ENCODE results near the gene CBLIF. TPM values are rescaled to one million over a fixed set of nuclear protein-coding genes. Genes with fewer than 3 reads are reported as not detected.

Gene CBLIF
- total and polyA plus RNA-seq, 2 of the 8 experiments (the other 6 are each of a cell fraction or from before 2014, with no cell fraction given): not detected

DNA sequence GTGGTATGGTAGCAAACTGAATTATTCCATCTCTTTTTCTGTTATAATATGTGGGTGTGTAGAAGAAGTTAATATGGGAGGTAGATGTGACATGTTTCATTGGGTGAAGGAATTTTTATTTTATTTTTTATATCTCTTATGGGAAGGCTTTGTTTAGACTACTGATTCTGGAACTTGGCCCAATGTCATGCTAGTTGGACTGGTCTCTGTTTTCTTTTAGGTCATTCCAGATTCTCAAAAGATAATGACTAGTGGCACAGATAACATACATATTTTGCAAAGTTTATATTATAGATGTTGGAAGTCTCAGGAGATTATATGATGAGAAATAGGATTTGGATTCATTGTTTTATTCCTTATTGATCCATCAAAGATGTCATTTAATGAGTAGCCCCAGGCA is 32.0 kb upstream of the CBLIF start:
- Histone ChIP-seq H3K79me2 (ENCODE audit: control insufficient read depth in 1 of 2, insufficient read depth in 2 of 2, low read length in 2 of 2) (no peaks in the 10 kb centered on the region), H2AK5ac (ENCODE audit: low read depth, low read length) (no peak overlapping the region), H4K20me1 (replicated peaks in 1 of 2; ENCODE audit: control insufficient read depth in 1 of 2, insufficient read depth in 2 of 2, low read length in 2 of 2) (no peaks in the 10 kb centered on the region), H3K4me1 (replicated peaks in 1 of 4; ENCODE audit: control insufficient read depth in 3 of 4, insufficient read depth in 4 of 4, low read length in 3 of 4) (peaks cover 0 to 9% (median under 1%) of the 10 kb centered on the region in 4 experiments; a peak in 1 of 7 replicates), H2BK12ac (ENCODE audit: low read depth, low read length) (no peak overlapping the region), H3K56ac (replicated peaks; ENCODE audit: insufficient read length, low read depth, low read length) (no peak overlapping the region), H3K27me3 (replicated peaks in 1 of 4; ENCODE audit: control insufficient read depth in 3 of 4, extremely low read depth in 1 of 4, insufficient read depth in 3 of 4, low read length in 3 of 4) (no peaks in the 10 kb centered on the region), H3K4me2 (ENCODE audit: insufficient read depth in 1 of 2, low read depth in 2 of 2, low read length in 2 of 2) (no peak overlapping the region), H3K18ac (ENCODE audit: extremely low read depth, low read length) (no peak overlapping the region), H3K27ac (ENCODE audit: low read depth, low read length) (no peak overlapping the region), H4K91ac (replicated peaks; ENCODE audit: insufficient read length, low read length) (no peak overlapping the region), H4K8ac (ENCODE audit: extremely low read depth, insufficient read depth, low read length) (no peak overlapping the region), H4K5ac (ENCODE audit: insufficient read length, low read depth, low read length) (no peak overlapping the region), H2BK20ac (ENCODE audit: low read length) (no peak overlapping the region), H2AFZ (ENCODE audit: low read length) (no peak overlapping the region), H3K9ac (replicated peaks in 1 of 4; ENCODE audit: extremely low read depth in 1 of 4, low read depth in 3 of 4, low read length in 3 of 4) (no peak overlapping the region), H3K36me3 (ENCODE audit: control insufficient read depth in 2 of 4, insufficient read depth in 4 of 4, low read length in 3 of 4) (no peaks in the 10 kb centered on the region), H2BK15ac (ENCODE audit: low read length) (no peak overlapping the region), H3K14ac (ENCODE audit: insufficient read length) (no peak overlapping the region), H3K79me1 (ENCODE audit: low read depth, low read length) (no peaks in the 10 kb centered on the region), H2BK5ac (ENCODE audit: low read depth, low read length) (no peak overlapping the region), H3K23me2 (ENCODE audit: low read depth, low read length) (no peaks in the 10 kb centered on the region; the same call in 1 of the 2 replicates), H2BK120ac (replicated peaks; ENCODE audit: low read depth, low read length) (no peak overlapping the region), H3K23ac (ENCODE audit: insufficient read length) (no peak overlapping the region), H3K4ac (replicated peaks; ENCODE audit: insufficient read length, low read depth, low read length) (no peak overlapping the region), H3K4me3 (ENCODE audit: extremely low read depth in 1 of 4, insufficient read depth in 2 of 4, low read depth in 3 of 4, low read length in 4 of 4) (no peak overlapping the region), H3K9me3 (ENCODE audit: insufficient read depth in 2 of 2, low read depth in 1 of 2, low read length in 1 of 2) (no peaks in the 10 kb centered on the region)
- POLR2A ChIA-PET (ENCODE audit: partially characterized antibody): no interaction called here
- CTCF ChIA-PET (ENCODE audit: partially characterized antibody): no interaction called here
- TF ChIP-seq HDAC2 (IDR thresholded peaks at IDR 0.05; ENCODE audit: borderline replicate concordance in 1 of 2, low read depth in 2 of 2, low read length in 2 of 2) (no peak), EP300 (IDR thresholded peaks at IDR 0.05; ENCODE audit: borderline replicate concordance in 1 of 2, low read depth in 2 of 2, low read length in 2 of 2) (no peak), CHD1 (IDR thresholded peaks at IDR 0.05; ENCODE audit: low read depth, low read length) (no peak), TAF1 (IDR thresholded peaks at IDR 0.05; ENCODE audit: low read depth, low read length) (no peak)
- FAIRE-seq (no peak), DNase-seq (ENCODE audit: low read depth in 1 of 2, low spot score in 2 of 2) (no peak)

Data from H1 (cell line).